VCaP (cell line): ENCODE data around the gene COX4I1.

Experiments
- H3K27ac ChIP-seq: fragments of 450-650 bp; 2 replicates; pipeline ENCODE4 v1.5.1; 2017
- TF ChIP-seq, protein P1 (sequence below): fragments of 450-650 bp; conservative IDR thresholded peaks from 2 replicates; pipeline ENCODE4 v1.5.1; 2017; ENCODE audit warnings: mild to moderate bottlenecking, moderate library complexity

Gene COX4I1

GRCh38 chr16:85844786-85845185 is 45.3 kb downstream of the COX4I1 start:
- TF ChIP-seq, protein P1, sequence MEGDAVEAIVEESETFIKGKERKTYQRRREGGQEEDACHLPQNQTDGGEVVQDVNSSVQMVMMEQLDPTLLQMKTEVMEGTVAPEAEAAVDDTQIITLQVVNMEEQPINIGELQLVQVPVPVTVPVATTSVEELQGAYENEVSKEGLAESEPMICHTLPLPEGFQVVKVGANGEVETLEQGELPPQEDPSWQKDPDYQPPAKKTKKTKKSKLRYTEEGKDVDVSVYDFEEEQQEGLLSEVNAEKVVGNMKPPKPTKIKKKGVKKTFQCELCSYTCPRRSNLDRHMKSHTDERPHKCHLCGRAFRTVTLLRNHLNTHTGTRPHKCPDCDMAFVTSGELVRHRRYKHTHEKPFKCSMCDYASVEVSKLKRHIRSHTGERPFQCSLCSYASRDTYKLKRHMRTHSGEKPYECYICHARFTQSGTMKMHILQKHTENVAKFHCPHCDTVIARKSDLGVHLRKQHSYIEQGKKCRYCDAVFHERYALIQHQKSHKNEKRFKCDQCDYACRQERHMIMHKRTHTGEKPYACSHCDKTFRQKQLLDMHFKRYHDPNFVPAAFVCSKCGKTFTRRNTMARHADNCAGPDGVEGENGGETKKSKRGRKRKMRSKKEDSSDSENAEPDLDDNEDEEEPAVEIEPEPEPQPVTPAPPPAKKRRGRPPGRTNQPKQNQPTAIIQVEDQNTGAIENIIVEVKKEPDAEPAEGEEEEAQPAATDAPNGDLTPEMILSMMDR, result no peak
- H3K27ac ChIP-seq, result no peak overlapping the region

- TF ChIP-seq, protein P1, result no peak
- no peak overlapping the region for H3K27ac ChIP-seq
Measured at GRCh38 chr16:85845266-85845665, 45.8 kb downstream of the COX4I1 start.

DNA sequence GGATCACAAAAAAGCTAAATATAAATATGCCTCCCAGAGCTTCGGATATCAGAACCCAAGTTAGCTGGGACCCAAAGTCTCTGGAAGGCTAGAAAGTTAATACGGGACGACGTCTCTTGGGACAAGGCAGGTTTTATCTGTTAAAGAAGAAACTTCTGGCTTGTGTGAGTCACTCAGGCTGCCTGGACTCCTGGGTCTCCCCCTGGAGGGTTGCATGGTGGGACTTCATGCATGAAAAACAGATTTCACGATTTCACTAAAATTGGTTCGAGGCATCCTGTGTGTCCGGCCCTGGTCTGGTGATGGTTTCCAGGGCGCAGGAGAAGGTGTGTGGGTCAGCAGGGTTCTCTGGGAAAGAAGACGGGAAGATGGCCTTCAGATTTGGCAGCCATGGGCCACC is 47.0 kb downstream of the COX4I1 start:
- no peak overlapping the region for H3K27ac ChIP-seq
- TF ChIP-seq, protein P1, result no peak

DNA sequence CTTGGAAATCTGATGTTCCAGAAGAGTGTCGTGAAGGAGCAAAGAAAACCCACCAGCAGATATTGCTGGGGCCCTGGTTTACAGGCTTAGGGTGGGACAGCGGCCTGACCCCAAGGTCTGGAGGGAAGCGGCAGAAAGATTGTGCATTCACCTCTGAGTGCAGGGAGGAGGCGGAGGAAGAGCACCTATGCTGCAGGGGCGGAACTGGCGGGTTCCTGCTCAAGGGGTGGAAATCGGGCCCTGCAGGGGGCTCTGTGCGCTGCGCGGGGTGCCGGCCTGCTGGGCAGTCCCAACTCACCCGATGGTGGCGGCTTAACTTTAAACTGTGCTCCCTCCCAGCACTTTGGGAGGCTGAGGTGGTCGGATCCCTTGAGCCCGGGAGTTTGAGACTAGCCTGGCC is 47.5 kb downstream of the COX4I1 start:
- TF ChIP-seq, protein P1, result no peak
- H3K27ac ChIP-seq, result no peak overlapping the region

- no peak overlapping the region for H3K27ac ChIP-seq
- TF ChIP-seq, protein P1, result no peak
Measured at GRCh38 chr16:85847681-85848601, 48.4 kb downstream of the COX4I1 start.

DNA sequence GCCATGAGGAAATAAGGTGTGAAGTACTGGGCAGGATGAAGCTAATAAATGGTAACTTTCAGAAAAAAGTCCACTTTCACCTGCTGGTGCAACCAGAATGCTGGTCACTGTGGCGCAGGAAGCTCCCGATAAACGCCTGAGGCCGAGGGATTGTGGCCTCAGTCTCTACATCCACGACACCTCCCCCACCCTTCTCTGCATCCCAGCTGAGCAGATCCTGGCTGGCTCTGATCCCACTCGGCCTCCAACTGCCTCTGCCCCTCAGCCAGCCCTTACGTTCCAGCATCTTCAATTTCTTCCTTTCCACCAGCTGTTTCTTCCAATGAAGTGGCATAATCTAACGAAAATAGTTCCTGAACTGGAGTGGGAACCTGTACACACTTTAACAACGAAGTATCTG is 49.5 kb downstream of the COX4I1 start:
- H3K27ac ChIP-seq, result no peak overlapping the region
- TF ChIP-seq, protein P1, result no peak

- H3K27ac ChIP-seq, result no peak overlapping the region
- TF ChIP-seq, protein P1, result no peak
Measured at GRCh38 chr16:85849388-85849787, 49.9 kb downstream of the COX4I1 start.
